Measurements from ENCODE around the gene TMPRSS13.

DNA sequence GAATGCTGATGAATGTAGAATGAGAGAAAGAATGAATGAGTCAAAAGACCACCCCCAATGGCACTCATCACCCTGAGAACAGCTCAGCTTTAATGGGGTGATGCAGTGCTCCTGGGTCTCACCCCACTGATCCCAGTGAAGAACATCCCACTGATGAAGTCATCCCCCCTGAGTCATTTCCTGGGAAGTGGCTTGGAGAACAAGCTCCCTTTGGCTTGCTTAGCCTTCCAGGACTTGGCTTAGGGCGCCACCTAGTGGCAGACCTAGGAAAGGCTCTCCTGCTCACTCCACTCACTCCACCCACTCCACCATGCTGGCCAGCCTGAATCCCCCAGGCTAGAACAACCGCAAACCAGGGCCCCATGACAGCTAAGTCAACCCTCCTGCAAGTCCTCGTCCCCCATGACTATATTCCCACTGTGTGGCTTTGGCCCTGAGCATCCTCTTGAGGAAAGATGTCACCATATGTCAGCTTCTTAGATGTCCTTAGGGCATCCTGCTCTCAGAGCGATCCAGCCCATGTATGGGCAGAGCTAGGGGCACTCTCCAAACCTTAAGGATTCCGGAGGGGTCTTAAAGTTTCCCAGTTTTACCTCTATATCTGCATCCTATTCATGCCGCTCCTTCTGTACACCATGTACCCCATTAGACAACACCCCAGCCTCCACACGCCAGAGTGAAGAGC is 17.8 kb upstream of the TMPRSS13 start:
- TF ChIP-seq EZH2 (IDR thresholded peaks at IDR 0.05; ENCODE audit: insufficient read depth, poor library complexity, severe bottlenecking) (no peak), EZH2phosphoT487 (IDR thresholded peaks at IDR 0.05; ENCODE audit: insufficient read depth, low read depth) (no peak)
